Measurements from ENCODE around the gene CTU2. TPM values are rescaled to one million over a fixed set of nuclear protein-coding genes. Genes with fewer than 3 reads are reported as not detected.
A peak's percentile ranks its signal among the peaks of the same experiment; 100 is the strongest.

Gene CTU2
- total and polyA plus RNA-seq, 2 experiments from 2014 or later: 5.9 to 19.5 TPM

DNA sequence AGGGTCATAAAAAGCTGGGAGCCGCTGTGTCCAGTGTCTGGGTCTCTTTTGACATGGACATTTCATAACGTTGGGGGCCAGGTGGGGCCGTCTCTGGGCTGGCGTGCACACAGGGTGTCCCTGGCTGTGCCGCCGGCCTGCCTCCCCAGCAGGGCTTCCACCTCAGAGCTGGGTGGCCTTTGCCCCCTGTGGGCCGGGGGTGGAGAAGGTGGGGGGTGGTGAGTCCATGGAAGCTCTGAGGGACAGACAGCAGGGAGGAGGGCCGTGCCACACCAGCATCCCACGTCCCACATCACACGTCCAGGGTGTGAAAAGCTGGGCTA lies 19.1 kb upstream of the CTU2 start:
- TF ChIP-seq, protein P1, sequence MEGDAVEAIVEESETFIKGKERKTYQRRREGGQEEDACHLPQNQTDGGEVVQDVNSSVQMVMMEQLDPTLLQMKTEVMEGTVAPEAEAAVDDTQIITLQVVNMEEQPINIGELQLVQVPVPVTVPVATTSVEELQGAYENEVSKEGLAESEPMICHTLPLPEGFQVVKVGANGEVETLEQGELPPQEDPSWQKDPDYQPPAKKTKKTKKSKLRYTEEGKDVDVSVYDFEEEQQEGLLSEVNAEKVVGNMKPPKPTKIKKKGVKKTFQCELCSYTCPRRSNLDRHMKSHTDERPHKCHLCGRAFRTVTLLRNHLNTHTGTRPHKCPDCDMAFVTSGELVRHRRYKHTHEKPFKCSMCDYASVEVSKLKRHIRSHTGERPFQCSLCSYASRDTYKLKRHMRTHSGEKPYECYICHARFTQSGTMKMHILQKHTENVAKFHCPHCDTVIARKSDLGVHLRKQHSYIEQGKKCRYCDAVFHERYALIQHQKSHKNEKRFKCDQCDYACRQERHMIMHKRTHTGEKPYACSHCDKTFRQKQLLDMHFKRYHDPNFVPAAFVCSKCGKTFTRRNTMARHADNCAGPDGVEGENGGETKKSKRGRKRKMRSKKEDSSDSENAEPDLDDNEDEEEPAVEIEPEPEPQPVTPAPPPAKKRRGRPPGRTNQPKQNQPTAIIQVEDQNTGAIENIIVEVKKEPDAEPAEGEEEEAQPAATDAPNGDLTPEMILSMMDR (IDR thresholded peaks at IDR 0.05; ENCODE audit: poor library complexity): no peak
- TF ChIP-seq EZH2phosphoT487 (IDR thresholded peaks at IDR 0.05; ENCODE audit: low read depth, severe bottlenecking, unreplicated experiment) (no peak), EZH2 (IDR thresholded peaks at IDR 0.05; ENCODE audit: borderline replicate concordance) (no peak)
- no peak overlapping the region for H2AFZ ChIP-seq
- no peaks in the 10 kb centered on the region for H3K9me2 ChIP-seq (replicated peaks; ENCODE audit: insufficient read depth)
- 54% methylated on average over 9 of the region's 10 CpGs for WGBS (ENCODE audit: low lambda C conversion rate, missing lambda C conversion rate)
- DNase-seq (ENCODE audit: low spot score): peak; percentile 28
- peak overlapping the region; percentile 100 for H3K4me2 ChIP-seq
- H3K4me1 ChIP-seq (ENCODE audit: insufficient read depth): peaks cover 20% of the 10 kb centered on the region
- no peaks in the 10 kb centered on the region for H3K79me2 ChIP-seq
- H4K20me1 ChIP-seq (ENCODE audit: insufficient read depth, poor library complexity, severe bottlenecking): no peaks in the 10 kb centered on the region
- peaks cover 3% of the 10 kb centered on the region for H3K27me3 ChIP-seq
- H3K9me3 ChIP-seq (ENCODE audit: low read depth): no peaks in the 10 kb centered on the region
- no peaks in the 10 kb centered on the region for H3K36me3 ChIP-seq (replicated peaks; ENCODE audit: insufficient read depth, low read depth)
- peak overlapping the region; percentile 87 for H3K27ac ChIP-seq
- H3K4me3 ChIP-seq: no peak overlapping the region

DNA sequence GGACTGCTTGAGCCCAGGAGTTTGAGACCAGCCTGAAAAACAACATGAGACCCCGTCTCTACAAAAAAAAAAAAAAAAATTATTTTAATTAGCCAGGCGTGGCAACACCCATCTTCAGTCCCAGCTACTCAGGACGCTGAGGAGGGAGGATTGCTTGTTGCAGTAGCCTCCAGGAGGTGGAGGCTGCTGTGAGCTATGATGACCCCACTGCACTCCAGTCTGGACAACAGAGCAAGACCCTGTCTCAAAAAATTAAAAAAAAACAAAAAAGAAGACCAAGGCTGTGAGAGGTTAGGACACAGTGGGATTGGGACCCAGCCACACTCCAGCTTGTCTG lies 18.7 kb upstream of the CTU2 start:
- no peak for DNase-seq (ENCODE audit: low spot score)
- H4K20me1 ChIP-seq (ENCODE audit: insufficient read depth, poor library complexity, severe bottlenecking): no peaks in the 10 kb centered on the region
- H3K4me3 ChIP-seq: no peak overlapping the region
- H2AFZ ChIP-seq: no peak overlapping the region
- TF ChIP-seq EZH2 (IDR thresholded peaks at IDR 0.05; ENCODE audit: borderline replicate concordance) (no peak), EZH2phosphoT487 (IDR thresholded peaks at IDR 0.05; ENCODE audit: low read depth, severe bottlenecking, unreplicated experiment) (no peak)
- TF ChIP-seq, protein P1 (IDR thresholded peaks at IDR 0.05; ENCODE audit: poor library complexity): no peak
- no peaks in the 10 kb centered on the region for H3K9me3 ChIP-seq (ENCODE audit: low read depth)
- H3K36me3 ChIP-seq (replicated peaks; ENCODE audit: insufficient read depth, low read depth): no peaks in the 10 kb centered on the region
- H3K9me2 ChIP-seq (replicated peaks; ENCODE audit: insufficient read depth): no peaks in the 10 kb centered on the region
- 72% methylated on average over 3 of the region's 3 CpGs for WGBS (ENCODE audit: low lambda C conversion rate, missing lambda C conversion rate)
- H3K27ac ChIP-seq: peak overlapping the region; percentile 87
- peaks cover 20% of the 10 kb centered on the region for H3K4me1 ChIP-seq (ENCODE audit: insufficient read depth)
- H3K27me3 ChIP-seq: peaks cover 3% of the 10 kb centered on the region
- peak overlapping the region; percentile 100 for H3K4me2 ChIP-seq
- no peaks in the 10 kb centered on the region for H3K79me2 ChIP-seq

DNA sequence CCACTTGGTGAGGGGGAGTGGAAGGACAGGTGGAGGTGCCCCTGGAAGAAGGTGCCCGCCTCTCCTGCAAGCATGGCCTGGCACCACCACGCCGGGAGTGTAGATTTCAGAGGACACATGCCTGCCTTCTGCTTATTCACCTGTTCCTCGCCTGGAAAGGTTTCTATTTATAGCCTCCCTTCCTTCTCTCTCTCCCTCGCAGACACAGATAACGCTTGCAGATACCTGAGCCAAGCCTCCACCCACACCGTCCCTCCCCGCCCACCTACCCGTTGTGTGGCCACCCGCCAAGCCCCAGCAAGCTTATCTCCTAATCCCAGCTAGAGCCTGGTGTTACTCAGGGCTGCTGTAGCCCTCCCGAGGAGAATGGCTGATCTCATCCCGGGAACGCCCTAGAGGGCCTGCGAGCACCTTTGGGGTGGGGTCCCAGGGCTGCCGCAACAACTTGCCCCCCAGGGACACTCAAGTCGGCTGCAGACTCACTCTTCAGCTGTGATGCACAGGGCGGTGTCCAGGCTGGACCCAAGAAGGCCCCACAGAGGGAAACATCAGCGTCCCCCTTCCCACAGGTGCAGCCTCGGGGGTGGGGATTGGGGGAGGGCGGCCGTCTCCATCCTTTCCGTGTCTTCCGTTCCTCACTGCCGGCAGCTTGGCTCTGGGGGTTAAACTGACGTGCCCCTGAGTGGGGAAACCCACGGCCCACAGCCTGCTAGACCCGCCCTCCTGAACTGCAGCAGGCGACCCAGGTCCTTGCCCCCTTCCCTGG lies 18.1 kb upstream of the CTU2 start:
- Histone ChIP-seq H3K9me3 (ENCODE audit: low read depth) (no peaks in the 10 kb centered on the region), H3K27ac (peak overlapping the region; percentile 87), H3K4me3 (no peak overlapping the region), H3K4me1 (ENCODE audit: insufficient read depth) (peaks cover 20% of the 10 kb centered on the region), H4K20me1 (ENCODE audit: insufficient read depth, poor library complexity, severe bottlenecking) (no peaks in the 10 kb centered on the region), H3K4me2 (peak overlapping the region; percentile 100), H3K79me2 (no peaks in the 10 kb centered on the region), H3K36me3 (replicated peaks; ENCODE audit: insufficient read depth, low read depth) (no peaks in the 10 kb centered on the region), H3K27me3 (peaks cover 3% of the 10 kb centered on the region), H2AFZ (no peak overlapping the region), H3K9me2 (replicated peaks; ENCODE audit: insufficient read depth) (no peaks in the 10 kb centered on the region)
- no peak for TF ChIP-seq EZH2phosphoT487 (IDR thresholded peaks at IDR 0.05; ENCODE audit: low read depth, severe bottlenecking, unreplicated experiment)
- TF ChIP-seq, protein P1 (IDR thresholded peaks at IDR 0.05; ENCODE audit: poor library complexity): no peak
- no peak for TF ChIP-seq EZH2 (IDR thresholded peaks at IDR 0.05; ENCODE audit: borderline replicate concordance)
- peak; percentile 87 for DNase-seq (ENCODE audit: low spot score)
- WGBS (ENCODE audit: low lambda C conversion rate, missing lambda C conversion rate): 27% methylated on average over 22 of the region's 28 CpGs

Measured in hepatocyte (in vitro differentiated cells).